ENCODE results near the gene CREB3L1. TPM values are rescaled to one million over a fixed set of nuclear protein-coding genes. Genes with fewer than 3 reads are reported as not detected.
A peak's percentile ranks its signal among the peaks of the same experiment; 100 is the strongest.

The CREB3L1 gene
- total RNA-seq, 1 experiment from 2014 or later = 1.1 TPM

DNA sequence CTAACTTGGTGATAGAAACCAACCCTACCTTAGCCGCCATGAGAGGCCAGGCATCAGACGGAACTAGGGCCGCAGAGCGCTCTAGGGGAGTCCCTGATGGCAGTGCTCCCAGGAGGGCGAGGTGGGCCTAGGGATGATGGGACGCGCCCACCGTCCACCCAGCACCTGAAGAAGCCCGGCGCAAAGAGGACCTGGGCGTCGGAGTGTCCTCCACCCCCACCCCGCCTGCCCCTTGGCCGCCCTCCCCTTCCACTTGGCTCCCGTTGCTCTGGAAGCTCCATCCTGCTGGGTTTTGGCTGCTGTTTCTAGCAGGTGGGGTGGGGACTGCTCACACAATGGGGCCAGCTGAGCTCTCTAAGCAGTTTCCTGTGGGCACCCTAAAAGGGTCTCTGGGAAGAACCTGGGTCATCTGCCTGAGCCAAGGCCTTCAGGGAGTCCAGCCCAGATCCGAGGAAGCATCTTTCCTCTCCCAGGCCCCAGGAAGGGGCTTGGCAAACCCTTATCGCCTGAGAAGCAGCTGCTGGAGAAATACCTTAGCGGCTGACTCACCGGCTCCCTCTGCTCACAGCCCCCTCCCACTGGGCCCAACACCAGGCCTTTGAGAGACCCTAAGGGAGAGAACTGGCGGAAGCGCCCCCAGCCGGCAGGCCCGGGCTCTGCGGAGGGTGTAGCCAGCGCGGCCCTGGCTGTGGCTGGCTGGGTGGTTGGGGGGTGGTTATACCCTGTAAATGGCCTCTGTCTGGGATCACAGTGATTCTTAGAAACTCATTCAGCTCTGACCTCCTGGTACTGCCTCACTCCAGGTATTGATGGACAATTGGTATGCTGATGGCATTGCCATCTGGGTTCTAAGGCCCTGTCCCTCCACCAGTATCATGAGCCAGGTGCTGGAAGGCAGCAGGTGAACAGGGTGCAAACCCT is 19.3 kb downstream of the CREB3L1 start:
- CTCF ChIA-PET = no interaction called here
- no TSS peak for BruUV-seq (replicated peaks)
- Histone ChIP-seq H3F3A (ENCODE audit: low read length, unreplicated experiment) (peaks cover 6% of the 10 kb centered on the region), H3K4me1 (ENCODE audit: insufficient read depth, low read length) (peaks cover 48% of the 10 kb centered on the region), H3K79me2 (ENCODE audit: low read length) (no peaks in the 10 kb centered on the region), H4K20me1 (ENCODE audit: low read length) (no peaks in the 10 kb centered on the region), H3K4me2 (ENCODE audit: low read length) (no peak overlapping the region), H3K36me3 (ENCODE audit: low read depth, low read length) (no peaks in the 10 kb centered on the region), H3K9me3 (ENCODE audit: low read length) (no peaks in the 10 kb centered on the region), H3K9ac (ENCODE audit: low read length) (no peak overlapping the region), H3K27me3 (ENCODE audit: low read length) (no peaks in the 10 kb centered on the region), H3K4me3 (ENCODE audit: low read length) (no peak overlapping the region), H2AFZ (ENCODE audit: low read length) (no peak overlapping the region), H3K27ac (ENCODE audit: low read length) (no peak overlapping the region), H3K9me2 (replicated peaks; ENCODE audit: low read length) (no peaks in the 10 kb centered on the region)
- POLR2A ChIA-PET (ENCODE audit: unreplicated experiment) = no interaction called here
- ATAC-seq (no peak), DNase-seq (peak; percentile 19)
- TF ChIP-seq, protein P1, sequence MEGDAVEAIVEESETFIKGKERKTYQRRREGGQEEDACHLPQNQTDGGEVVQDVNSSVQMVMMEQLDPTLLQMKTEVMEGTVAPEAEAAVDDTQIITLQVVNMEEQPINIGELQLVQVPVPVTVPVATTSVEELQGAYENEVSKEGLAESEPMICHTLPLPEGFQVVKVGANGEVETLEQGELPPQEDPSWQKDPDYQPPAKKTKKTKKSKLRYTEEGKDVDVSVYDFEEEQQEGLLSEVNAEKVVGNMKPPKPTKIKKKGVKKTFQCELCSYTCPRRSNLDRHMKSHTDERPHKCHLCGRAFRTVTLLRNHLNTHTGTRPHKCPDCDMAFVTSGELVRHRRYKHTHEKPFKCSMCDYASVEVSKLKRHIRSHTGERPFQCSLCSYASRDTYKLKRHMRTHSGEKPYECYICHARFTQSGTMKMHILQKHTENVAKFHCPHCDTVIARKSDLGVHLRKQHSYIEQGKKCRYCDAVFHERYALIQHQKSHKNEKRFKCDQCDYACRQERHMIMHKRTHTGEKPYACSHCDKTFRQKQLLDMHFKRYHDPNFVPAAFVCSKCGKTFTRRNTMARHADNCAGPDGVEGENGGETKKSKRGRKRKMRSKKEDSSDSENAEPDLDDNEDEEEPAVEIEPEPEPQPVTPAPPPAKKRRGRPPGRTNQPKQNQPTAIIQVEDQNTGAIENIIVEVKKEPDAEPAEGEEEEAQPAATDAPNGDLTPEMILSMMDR (conservative IDR thresholded peaks at IDR 0.05; ENCODE audit: low read depth, low read length) = no peak
- TF ChIP-seq EZH2phosphoT487 (IDR thresholded peaks at IDR 0.05; ENCODE audit: borderline replicate concordance, low read length) (no peak), EZH2 (IDR thresholded peaks at IDR 0.05; ENCODE audit: low read length, unreplicated experiment) (no peak)
- intact Hi-C loops (cut with micrococcal nuclease) = no loop called here

DNA sequence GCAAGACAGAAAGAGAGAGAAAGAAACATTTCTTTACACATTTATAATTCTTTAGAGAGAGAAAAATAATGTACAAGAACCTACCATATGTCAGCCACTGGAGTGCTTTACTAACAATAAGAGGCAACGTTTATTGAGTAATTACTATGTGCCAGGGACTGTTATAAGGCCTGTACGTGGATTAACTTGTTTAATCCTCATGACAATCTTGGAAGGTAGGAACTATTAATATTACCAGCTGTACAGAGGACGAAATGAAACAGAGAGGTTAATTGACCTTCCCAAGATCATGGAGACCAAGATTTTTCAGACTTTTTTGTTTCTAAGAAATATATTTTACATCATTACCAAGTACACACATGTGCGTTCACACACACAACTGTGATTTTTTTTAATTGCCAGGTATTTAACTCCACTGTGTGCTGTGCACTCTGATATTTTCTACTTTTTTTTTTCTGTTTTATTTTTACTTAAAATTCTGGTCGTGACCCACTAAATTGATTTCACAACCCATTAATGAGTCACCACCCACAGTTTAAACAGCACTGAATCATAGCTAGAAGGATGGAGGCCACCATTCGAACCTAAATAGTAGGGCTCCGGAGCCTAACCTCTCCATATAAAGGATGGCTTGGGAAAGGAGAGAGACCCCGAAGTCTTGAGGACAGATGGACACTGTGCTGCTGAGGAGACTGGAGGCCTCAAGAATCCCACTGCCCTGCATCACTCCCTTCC is 21.4 kb downstream of the CREB3L1 start:
- TF ChIP-seq, protein P1 (conservative IDR thresholded peaks at IDR 0.05; ENCODE audit: low read depth, low read length) = no peak
- no peak for TF ChIP-seq EZH2 (IDR thresholded peaks at IDR 0.05; ENCODE audit: low read length, unreplicated experiment)
- TF ChIP-seq EZH2phosphoT487 (IDR thresholded peaks at IDR 0.05; ENCODE audit: borderline replicate concordance, low read length) = no peak
- H3F3A ChIP-seq (ENCODE audit: low read length, unreplicated experiment) = peaks cover 6% of the 10 kb centered on the region
- no peaks in the 10 kb centered on the region for H3K9me2 ChIP-seq (replicated peaks; ENCODE audit: low read length)
- peaks cover 44% of the 10 kb centered on the region for H3K4me1 ChIP-seq (ENCODE audit: insufficient read depth, low read length)
- intact Hi-C loops (cut with micrococcal nuclease) = no loop called here
- ATAC-seq (peak; percentile 72), DNase-seq (peak; percentile 80)
- H3K4me3 ChIP-seq (ENCODE audit: low read length) = peak overlapping the region; percentile 36; the same call in 1 of the 2 replicates
- H3K9ac ChIP-seq (ENCODE audit: low read length) = no peak overlapping the region; the same call in 1 of the 2 replicates
- H3K36me3 ChIP-seq (ENCODE audit: low read depth, low read length) = no peaks in the 10 kb centered on the region
- no peaks in the 10 kb centered on the region for H3K27me3 ChIP-seq (ENCODE audit: low read length)
- POLR2A ChIA-PET (ENCODE audit: unreplicated experiment) = interaction anchor here (0.5 to 0.6 kb wide), 3 partner anchors 29 to 282 kb away, joined by 3 to 11 read pairs (median 5); no protein-coding TSS in a partner anchor
- CTCF ChIA-PET = interaction anchor here (0.5 to 0.9 kb wide), 4 partner anchors 22 to 1145 kb away, joined by 4 to 7 read pairs (median 5); no protein-coding TSS in a partner anchor
- BruUV-seq (replicated peaks) = no TSS peak
- H3K4me2 ChIP-seq (ENCODE audit: low read length) = peak overlapping the region; percentile 78
- H3K9me3 ChIP-seq (ENCODE audit: low read length) = no peaks in the 10 kb centered on the region
- H4K20me1 ChIP-seq (ENCODE audit: low read length) = no peaks in the 10 kb centered on the region
- H3K27ac ChIP-seq (ENCODE audit: low read length) = peak overlapping the region; percentile 83
- H3K79me2 ChIP-seq (ENCODE audit: low read length) = no peaks in the 10 kb centered on the region
- peak overlapping the region; percentile 72 for H2AFZ ChIP-seq (ENCODE audit: low read length)
